Peyer's patch (tissue), 4 donors: ENCODE results near the gene VRK2. TPM values are rescaled to one million over a fixed set of nuclear protein-coding genes. Genes with fewer than 3 reads are reported as not detected.
"Not testable (repeated sequence)": the region's sequence is repeated elsewhere in the genome, so short reads cannot be mapped to it uniquely, and the experiment has no call there.

Source experiments
- DNase-seq, 3 donors: peaks; one replicate each; pipeline ENCODE4 v3.0.0-alpha.2; 2017 to 2019
- H3K27ac ChIP-seq, 4 donors: fragments of 200-600 bp; sonication (generic); one replicate each; pipeline ENCODE4 v1.5.1; 2016 to 2019
- H3K27me3 ChIP-seq, 2 donors: fragments of 200-600 bp; sonication (generic); one replicate each; pipeline ENCODE4 v1.5.1; 2019
- H3K36me3 ChIP-seq, 3 donors: fragments of 200-600 bp; sonication (generic); one replicate each; pipeline ENCODE4 v1.5.1; 2016 to 2019
- H3K4me1 ChIP-seq, 4 donors: fragments of 200-600 bp; sonication (generic); one replicate each; pipeline ENCODE4 v1.5.1; 2016 to 2019
- H3K4me3 ChIP-seq, 4 donors: fragments of 200-600 bp; sonication (generic); 1 replicate in 3 of 4; 2 replicates in 1 of 4; pipeline ENCODE4 v1.5.1; 2016 to 2019; ENCODE audit warnings: mild to moderate bottlenecking in 1 of 4
- H3K9me3 ChIP-seq, 4 donors: fragments of 200-600 bp; sonication (generic); one replicate each; pipeline ENCODE4 v1.5.1; 2016 to 2019; ENCODE audit warnings: mild to moderate bottlenecking in 1 of 4
- POLR2A ChIP-seq, 2 donors: fragments of 450-650 bp; IDR thresholded peaks; one replicate each; pipeline ENCODE4 v1.5.1; 2017; ENCODE audit warnings: antibody characterized with exemption in 2 of 2, mild to moderate bottlenecking in 2 of 2, moderate library complexity in 2 of 2
- total RNA-seq, 4 donors: library from RNA; depleted of rRNA; stranded (reverse); fragments of >200 nt; gene quantifications; one replicate each; pipeline ENCODE4 v1.1.0, GENCODE V29; 2016
- TF ChIP-seq, protein P1 (sequence below), 6 experiments: fragments of 450-650 bp in 4 of 6; fragments of 200-600 bp in 2 of 6; sonication (generic) in 1 of 6; IDR thresholded peaks; one replicate each; pipeline ENCODE4 v1.5.1; 2017 to 2019; ENCODE audit warnings: antibody characterized with exemption in 6 of 6, mild to moderate bottlenecking in 3 of 6, moderate library complexity in 1 of 6

The VRK2 gene
- total RNA-seq, 4 donors from 2014 or later, result 5.7 to 17.3 (median 10.6) TPM

- no peak for TF ChIP-seq POLR2A (IDR thresholded peaks at IDR 0.05)
- TF ChIP-seq, protein P1, sequence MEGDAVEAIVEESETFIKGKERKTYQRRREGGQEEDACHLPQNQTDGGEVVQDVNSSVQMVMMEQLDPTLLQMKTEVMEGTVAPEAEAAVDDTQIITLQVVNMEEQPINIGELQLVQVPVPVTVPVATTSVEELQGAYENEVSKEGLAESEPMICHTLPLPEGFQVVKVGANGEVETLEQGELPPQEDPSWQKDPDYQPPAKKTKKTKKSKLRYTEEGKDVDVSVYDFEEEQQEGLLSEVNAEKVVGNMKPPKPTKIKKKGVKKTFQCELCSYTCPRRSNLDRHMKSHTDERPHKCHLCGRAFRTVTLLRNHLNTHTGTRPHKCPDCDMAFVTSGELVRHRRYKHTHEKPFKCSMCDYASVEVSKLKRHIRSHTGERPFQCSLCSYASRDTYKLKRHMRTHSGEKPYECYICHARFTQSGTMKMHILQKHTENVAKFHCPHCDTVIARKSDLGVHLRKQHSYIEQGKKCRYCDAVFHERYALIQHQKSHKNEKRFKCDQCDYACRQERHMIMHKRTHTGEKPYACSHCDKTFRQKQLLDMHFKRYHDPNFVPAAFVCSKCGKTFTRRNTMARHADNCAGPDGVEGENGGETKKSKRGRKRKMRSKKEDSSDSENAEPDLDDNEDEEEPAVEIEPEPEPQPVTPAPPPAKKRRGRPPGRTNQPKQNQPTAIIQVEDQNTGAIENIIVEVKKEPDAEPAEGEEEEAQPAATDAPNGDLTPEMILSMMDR (IDR thresholded peaks at IDR 0.05), result no peak
- H3K27me3 ChIP-seq, result no peaks in the 10 kb centered on the region
- no peaks in the 10 kb centered on the region for H3K36me3 ChIP-seq
- H3K9me3 ChIP-seq, result no peaks in the 10 kb centered on the region
- no peak for DNase-seq
- no peaks in the 10 kb centered on the region for H3K4me1 ChIP-seq
- no peak overlapping the region for H3K4me3 ChIP-seq
- no peak overlapping the region for H3K27ac ChIP-seq
These were observed 62.9 kb downstream of the VRK2 start for GRCh38 chr2:58109481-58109880.

DNA sequence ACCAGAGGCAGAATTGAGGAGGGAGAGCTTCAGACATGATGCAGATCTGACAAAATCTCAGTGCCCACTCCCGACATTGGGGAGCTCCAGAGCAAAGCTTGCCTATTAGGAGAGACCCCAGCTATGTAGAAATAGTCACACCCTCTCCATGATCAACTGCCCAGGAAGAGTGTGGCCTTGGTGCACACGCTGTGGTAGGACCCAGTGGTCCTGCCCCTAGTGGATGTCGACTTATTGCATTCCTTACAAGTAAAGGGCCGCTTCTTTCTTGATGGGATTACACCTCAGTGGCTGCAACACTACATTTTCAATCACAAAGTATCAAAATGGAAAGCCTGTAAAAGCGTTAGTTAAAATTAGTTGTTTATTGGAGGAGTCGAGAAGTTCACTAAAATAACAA is 64.2 kb downstream of the VRK2 start:
- no peak for TF ChIP-seq POLR2A (IDR thresholded peaks at IDR 0.05)
- TF ChIP-seq, protein P1 (IDR thresholded peaks at IDR 0.05), result no peak
- Histone ChIP-seq H3K4me3 (no peak overlapping the region), H3K27ac (no peak overlapping the region), H3K27me3 (no peaks in the 10 kb centered on the region), H3K9me3 (no peaks in the 10 kb centered on the region), H3K36me3 (no peaks in the 10 kb centered on the region), H3K4me1 (no peaks in the 10 kb centered on the region)
- no peak for DNase-seq

DNA sequence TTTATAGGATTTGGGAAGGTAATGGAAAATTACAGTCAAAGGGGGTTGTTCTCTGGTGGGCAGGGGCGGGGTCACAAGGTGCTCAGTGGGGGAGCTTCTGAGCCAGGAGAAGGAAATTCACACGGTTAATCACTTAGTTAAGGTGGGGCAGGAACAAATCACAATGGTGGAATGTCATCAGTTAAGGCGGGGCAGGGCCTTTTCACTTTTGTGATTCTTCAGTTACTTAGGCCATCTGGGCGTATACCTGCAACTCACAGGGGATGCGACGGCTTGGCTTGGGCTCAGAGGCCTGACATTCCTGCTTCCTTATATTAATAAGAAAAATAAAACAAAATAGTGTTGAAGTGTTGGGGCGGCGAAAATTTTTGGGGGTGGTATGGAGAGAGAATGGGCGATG is 67.0 kb downstream of the VRK2 start:
- not testable (repeated sequence) for H3K4me3 ChIP-seq, H3K27ac ChIP-seq, H3K36me3 ChIP-seq, H3K9me3 ChIP-seq, H3K4me1 ChIP-seq, DNase-seq, H3K27me3 ChIP-seq

DNA sequence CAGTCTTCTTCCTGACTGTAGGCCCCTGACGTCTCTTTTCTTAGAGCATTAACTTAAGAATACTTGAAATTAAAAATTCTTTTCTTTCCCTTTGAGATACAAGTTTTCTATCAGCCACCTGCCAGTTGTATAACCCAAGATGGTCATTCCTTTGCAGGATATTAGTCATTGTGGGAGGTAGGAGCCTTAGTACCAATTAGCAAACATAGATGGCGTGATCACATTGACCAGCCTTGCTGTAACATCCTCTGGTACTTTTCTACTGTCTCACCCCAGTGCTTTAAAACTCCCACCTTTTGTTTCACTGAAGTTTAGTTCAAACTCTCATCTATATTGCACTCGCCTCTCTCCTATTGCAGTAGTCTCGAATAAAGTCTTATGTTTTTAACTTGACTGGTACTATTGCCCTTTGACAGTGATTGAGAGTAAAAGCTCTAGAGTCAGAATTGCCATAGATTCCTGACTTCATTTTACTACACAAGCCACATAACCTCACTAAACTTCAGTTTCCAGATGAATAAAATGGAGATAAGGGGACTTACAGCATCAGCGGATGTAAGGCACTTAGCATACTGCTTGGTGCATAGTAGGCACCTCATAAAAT is 74.1 kb downstream of the VRK2 start:
- no peaks in the 10 kb centered on the region for H3K9me3 ChIP-seq
- H3K4me3 ChIP-seq, result no peak overlapping the region
- no peaks in the 10 kb centered on the region for H3K4me1 ChIP-seq
- no peak for DNase-seq
- TF ChIP-seq, protein P1 (IDR thresholded peaks at IDR 0.05), result no peak
- TF ChIP-seq POLR2A (IDR thresholded peaks at IDR 0.05), result no peak
- H3K27me3 ChIP-seq, result no peaks in the 10 kb centered on the region
- no peaks in the 10 kb centered on the region for H3K36me3 ChIP-seq
- no peak overlapping the region for H3K27ac ChIP-seq

GRCh38 chr2:58122040-58122439 is 75.4 kb downstream of the VRK2 start:
- TF ChIP-seq POLR2A (IDR thresholded peaks at IDR 0.05), result no peak
- TF ChIP-seq, protein P1 (IDR thresholded peaks at IDR 0.05), result no peak
- DNase-seq, result no peak
- Histone ChIP-seq H3K4me1 (no peaks in the 10 kb centered on the region), H3K27me3 (no peaks in the 10 kb centered on the region), H3K4me3 (no peak overlapping the region), H3K9me3 (no peaks in the 10 kb centered on the region), H3K36me3 (no peaks in the 10 kb centered on the region), H3K27ac (no peak overlapping the region)

GRCh38 chr2:58122540-58122939 is 75.9 kb downstream of the VRK2 start:
- Histone ChIP-seq H3K27me3 (no peaks in the 10 kb centered on the region), H3K4me3 (no peak overlapping the region), H3K36me3 (no peaks in the 10 kb centered on the region), H3K27ac (no peak overlapping the region), H3K9me3 (no peaks in the 10 kb centered on the region), H3K4me1 (no peaks in the 10 kb centered on the region)
- TF ChIP-seq, protein P1 (IDR thresholded peaks at IDR 0.05), result no peak
- DNase-seq, result no peak
